ENCODE results near the gene OR2Y1. TPM values are rescaled to one million over a fixed set of nuclear protein-coding genes. Genes with fewer than 3 reads are reported as not detected.
"Not testable (repeated sequence)": the region's sequence is repeated elsewhere in the genome, so short reads cannot be mapped to it uniquely, and the experiment has no call there.

The OR2Y1 gene
- total RNA-seq, 1 experiment from 2014 or later = not detected

- DNase-seq (ENCODE audit: low read depth) = peak; percentile 25
These were observed 587 bp downstream of the OR2Y1 start for GRCh38 chr5:180739271-180739670.

DNA sequence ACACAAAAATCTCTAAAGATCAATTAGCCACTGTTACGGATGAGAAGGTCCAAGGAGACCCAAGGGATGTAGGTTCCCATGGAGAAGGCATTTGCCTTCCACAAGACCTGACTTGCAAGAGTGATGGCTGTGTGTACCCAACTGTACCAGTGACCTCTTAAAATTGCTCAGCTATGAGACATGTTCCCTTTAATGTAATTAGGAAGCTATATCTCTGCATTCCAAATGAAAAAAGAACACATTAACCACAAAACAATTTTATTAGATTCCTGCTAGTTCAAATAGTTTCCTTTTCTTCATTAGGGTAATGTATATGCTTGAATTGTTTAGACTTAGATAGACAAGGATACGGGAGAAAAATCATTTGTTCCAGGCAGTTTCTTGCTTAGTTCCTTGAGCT lies 3.3 kb downstream of the OR2Y1 start:
- no peak for DNase-seq (ENCODE audit: low read depth)

DNA sequence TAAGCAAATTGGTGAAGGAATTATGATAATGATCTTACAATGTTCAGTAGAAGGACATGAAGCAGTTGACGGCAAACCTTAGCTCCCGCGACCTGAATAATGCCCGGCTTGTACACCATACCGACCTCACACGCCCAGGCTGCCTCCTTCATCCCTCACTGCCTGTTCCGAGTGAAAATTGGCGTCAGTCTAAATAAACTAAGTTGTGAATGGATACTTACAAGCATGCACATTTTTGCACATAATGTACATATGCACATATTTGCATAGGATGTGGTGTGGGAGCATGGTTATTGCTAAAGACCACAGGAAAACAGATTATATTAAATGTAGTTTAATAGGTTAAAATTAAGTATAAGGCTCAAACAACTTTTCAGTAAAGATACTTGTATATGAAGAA lies 14.9 kb downstream of the OR2Y1 start:
- DNase-seq (ENCODE audit: low read depth) = no peak

DNA sequence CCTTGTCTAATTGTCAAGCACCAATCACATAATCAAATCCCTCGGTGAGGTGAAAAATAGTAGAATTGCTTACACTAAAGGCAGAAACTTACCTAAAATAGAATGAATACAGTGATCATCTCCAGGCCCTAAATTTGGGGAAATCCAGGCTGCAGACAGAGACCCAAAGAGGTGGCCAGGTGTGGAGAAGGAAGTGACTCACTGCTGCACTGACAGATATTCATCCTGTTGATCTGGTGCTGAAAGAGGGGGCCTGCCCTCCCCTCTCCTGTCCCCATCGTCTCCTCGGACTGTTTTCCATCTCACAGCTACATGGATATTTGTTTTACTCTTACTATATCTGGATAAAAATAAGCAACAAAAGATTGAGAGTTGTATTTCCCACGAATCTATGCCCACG lies 15.9 kb downstream of the OR2Y1 start:
- DNase-seq (ENCODE audit: low read depth) = no peak

- no peak for DNase-seq (ENCODE audit: low read depth)
These were observed 19.4 kb downstream of the OR2Y1 start for GRCh38 chr5:180720486-180720885.

DNA sequence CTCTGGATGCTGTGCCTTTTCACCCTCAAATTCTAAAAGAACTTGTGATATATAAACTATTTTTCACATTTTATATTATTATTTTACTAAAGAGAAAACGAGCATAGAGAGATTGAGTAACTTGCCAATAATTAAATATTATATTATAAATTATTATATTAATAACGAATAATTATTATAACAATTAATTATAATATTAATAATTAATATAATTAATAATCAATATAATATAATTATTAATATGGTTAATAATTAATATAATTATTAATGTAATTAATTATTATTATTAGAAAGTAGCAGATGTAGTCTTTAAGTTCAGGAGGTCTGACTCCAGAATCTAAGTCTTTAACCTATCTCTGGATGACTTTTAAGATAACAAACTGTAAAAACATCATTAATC lies 20.1 kb downstream of the OR2Y1 start:
- no peak for DNase-seq (ENCODE audit: low read depth)

GRCh38 chr5:180718810-180719453 lies 20.9 kb downstream of the OR2Y1 start:
- peak; percentile 27 for DNase-seq (ENCODE audit: low read depth)

- DNase-seq (ENCODE audit: low read depth) = no peak
These were observed 21.9 kb downstream of the OR2Y1 start for GRCh38 chr5:180717989-180718388.

DNA sequence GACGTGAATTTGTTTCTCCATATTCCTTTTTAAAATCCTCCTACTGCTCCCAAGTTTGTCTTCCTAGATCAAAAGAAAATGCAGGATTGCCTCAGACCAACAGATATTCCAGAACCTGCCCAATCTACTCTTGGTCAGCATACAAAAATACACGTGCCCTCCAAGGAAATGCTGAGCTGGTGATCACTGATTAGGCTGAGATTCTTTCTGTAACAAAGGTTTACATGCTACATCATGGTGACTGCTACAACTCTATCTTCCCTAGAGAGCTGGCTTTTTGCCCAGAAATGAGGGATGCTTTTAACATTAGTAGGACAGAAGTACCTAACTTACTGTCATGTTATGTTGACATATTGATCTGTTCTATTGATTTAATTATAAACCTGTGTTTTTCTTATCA lies 35.5 kb downstream of the OR2Y1 start:
- peak; percentile 60 for DNase-seq (ENCODE audit: low read depth)

DNA sequence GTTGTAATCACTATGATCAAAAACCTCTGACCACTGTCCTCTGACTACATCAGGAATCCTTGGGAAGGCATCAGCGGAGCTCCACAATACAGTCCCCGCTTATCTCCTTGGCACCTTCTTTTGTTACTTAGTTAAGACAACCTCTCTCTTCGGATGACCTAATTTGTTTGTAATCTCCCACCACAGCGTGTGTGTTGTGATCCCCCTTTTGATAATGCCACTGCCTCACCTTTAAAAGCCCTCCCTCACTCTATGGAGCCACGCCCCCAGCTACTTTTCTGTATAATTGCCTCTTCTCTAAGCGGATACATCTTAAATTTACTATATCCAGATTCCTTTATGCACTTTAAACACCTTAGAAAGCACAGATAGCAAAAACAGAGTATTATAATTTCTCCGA lies 35.9 kb downstream of the OR2Y1 start:
- no peak for DNase-seq (ENCODE audit: low read depth)

GRCh38 chr5:180703371-180703770 lies 36.5 kb downstream of the OR2Y1 start:
- DNase-seq (ENCODE audit: low read depth) = not testable (repeated sequence)

GRCh38 chr5:180700440-180700839 lies 39.4 kb downstream of the OR2Y1 start:
- DNase-seq (ENCODE audit: low read depth) = not testable (repeated sequence)

DNA sequence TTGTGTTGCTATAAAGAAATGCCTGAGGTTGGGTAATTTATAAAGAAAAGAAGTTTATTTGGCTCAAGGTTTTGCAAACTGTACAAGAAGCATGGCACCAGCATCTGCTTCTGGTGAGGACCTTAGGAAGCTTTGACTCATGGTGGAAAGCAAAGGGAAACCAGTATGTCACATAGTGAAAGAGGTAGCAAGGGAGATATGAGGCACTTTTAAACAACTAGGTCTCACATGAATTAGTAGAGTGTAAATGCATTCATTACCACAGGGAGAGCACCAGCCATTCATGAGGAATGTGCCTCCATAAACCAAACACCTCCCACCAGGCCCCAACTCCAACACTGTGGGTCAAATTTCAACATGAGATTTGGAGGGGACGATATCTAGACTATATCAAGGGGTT lies 40.8 kb downstream of the OR2Y1 start:
- DNase-seq (ENCODE audit: low read depth) = no peak

DNA sequence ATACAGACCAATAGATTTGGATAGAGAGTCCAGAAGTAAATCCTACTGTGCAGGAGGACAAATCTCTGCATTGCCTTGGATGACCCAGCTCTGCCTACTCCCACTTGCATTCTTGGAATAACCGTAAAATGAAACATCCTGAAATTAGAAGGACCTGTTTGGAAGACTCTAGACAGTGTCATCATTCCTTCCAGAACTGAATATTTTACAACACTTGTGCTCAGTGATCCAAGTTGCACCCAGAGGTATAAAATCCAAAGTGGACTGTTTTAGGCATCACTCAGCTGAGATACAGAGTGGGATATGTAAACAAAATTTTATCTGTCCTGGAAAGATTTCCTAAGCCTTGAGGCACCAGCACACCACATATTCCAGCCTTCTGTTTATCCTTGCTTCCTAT lies 43.7 kb downstream of the OR2Y1 start:
- no peak for DNase-seq (ENCODE audit: low read depth)

DNA sequence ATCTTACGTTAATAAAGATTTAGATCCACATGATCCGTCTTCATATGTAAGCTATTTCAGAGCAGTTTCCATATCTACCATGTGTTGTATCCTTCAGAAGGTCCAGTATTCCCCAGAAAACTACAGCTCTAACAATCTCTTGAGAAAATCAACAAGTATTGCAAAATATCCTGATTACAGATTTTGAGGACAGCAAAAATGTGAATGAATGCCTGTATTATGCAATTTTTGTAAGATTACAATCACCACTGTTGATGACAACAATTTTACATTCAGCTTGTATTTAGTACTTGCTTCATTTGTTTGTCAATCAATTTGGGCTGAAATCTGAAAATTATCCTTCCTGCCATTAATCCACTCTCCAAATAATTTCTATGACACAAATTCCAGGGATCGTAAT lies 47.4 kb downstream of the OR2Y1 start:
- no peak for DNase-seq (ENCODE audit: low read depth)

GRCh38 chr5:180691046-180691445 lies 48.8 kb downstream of the OR2Y1 start:
- no peak for DNase-seq (ENCODE audit: low read depth)

GRCh38 chr5:180690562-180690961 lies 49.3 kb downstream of the OR2Y1 start:
- DNase-seq (ENCODE audit: low read depth) = no peak

DNA sequence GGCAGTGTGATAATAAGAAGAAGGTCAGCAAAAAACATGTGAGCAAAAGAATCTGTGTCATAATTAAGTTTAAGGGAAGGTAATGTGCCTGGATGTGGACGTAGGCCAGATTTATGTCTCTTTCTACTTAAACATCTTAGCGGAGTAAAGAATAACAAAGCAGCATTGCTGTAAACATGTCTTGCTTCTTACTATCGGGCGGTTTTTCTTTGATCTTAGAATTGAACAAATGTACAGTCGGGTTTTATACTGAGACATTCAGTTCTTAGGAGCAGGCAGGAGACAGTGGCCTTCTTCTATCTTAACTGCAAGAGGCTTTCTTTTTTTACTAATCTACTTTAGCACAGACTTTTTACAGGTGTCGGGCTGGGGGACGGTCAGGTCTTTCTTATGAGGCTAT lies 50.1 kb downstream of the OR2Y1 start:
- no peak for DNase-seq (ENCODE audit: low read depth)

Other genes with a start within 250 kb of the OR2Y1 start
- gene CNOT6, start 245.7 kb downstream of the OR2Y1 start, total RNA-seq (2014; rRNA removed; shearing (Covaris generic)) = 11.4 and 16.5 TPM in 2 replicates
- gene SCGB3A1, start 148.6 kb downstream of the OR2Y1 start, total RNA-seq (2014; rRNA removed; shearing (Covaris generic)) = not detected in 2 replicates
- 10.2 and 24.6 TPM in 2 replicates for gene FLT4, start 90.5 kb downstream of the OR2Y1 start, total RNA-seq (2014; rRNA removed; shearing (Covaris generic))
- gene MGAT1, start 62.7 kb upstream of the OR2Y1 start, total RNA-seq (2014; rRNA removed; shearing (Covaris generic)) = 58.7 and 62.9 TPM in 2 replicates
- 17.1 and 18.2 TPM in 2 replicates for gene ZFP62, start 121.2 kb upstream of the OR2Y1 start, total RNA-seq (2014; rRNA removed; shearing (Covaris generic))
- gene BTNL8, start 159.1 kb upstream of the OR2Y1 start, total RNA-seq (2014; rRNA removed; shearing (Covaris generic)) = not detected in 2 replicates
- gene BTNL3, start 248.8 kb upstream of the OR2Y1 start, total RNA-seq (2014; rRNA removed; shearing (Covaris generic)) = not detected in 2 replicates

Measured in Daoy (cell line).